CD4-positive, alpha-beta memory T cell (primary cell): Measurements from ENCODE around the gene MLEC. TPM values are rescaled to one million over a fixed set of nuclear protein-coding genes. Genes with fewer than 3 reads are reported as not detected.

Source experiments
- CTCF ChIA-PET: fragments of 350-600 bp; sonication (Branson Sonifier 250); formaldehyde crosslinking; loops from one replicate; lab custom pipeline; 2021; ENCODE audit warnings: inconsistent platforms; ENCODE audit not compliant: partially characterized antibody; lab: Charles Lee
- POLR2A ChIA-PET: fragments of 350-600 bp; sonication (Branson Sonifier 250); formaldehyde crosslinking; loops from one replicate; lab custom pipeline; 2021; ENCODE audit not compliant: partially characterized antibody; lab: Charles Lee
- DNase-seq, 5 donors: peaks; one replicate each; pipeline versions ENCODE4 v3.0.0 to v3.0.0-alpha.2; 2020 to 2022; ENCODE audit warnings: mixed read lengths in 1 of 5
- H3K27ac ChIP-seq: one replicate; pipeline ENCODE4 v1.7.0; 2013; ENCODE audit warnings: low read depth, low read length
- H3K27me3 ChIP-seq: 2 replicates; pipeline ENCODE4 v1.7.0; 2013; ENCODE audit warnings: mild to moderate bottlenecking, low read length, moderate library complexity; ENCODE audit not compliant: insufficient read depth
- H3K36me3 ChIP-seq: 2 replicates; pipeline ENCODE4 v1.7.0; 2013; ENCODE audit warnings: mild to moderate bottlenecking, low read length, moderate library complexity; ENCODE audit not compliant: insufficient read depth
- H3K4me1 ChIP-seq: 2 replicates; pipeline ENCODE4 v1.7.0; 2013; ENCODE audit warnings: mild to moderate bottlenecking, low read length, moderate library complexity; ENCODE audit not compliant: insufficient read depth
- H3K4me3 ChIP-seq, 2 donors: one replicate each; pipeline ENCODE4 v1.7.0; 2013; ENCODE audit warnings: low read length in 2 of 2, mild to moderate bottlenecking in 1 of 2
- H3K9me3 ChIP-seq, 2 donors: one replicate each; pipeline ENCODE4 v1.7.0; 2013; ENCODE audit warnings: low read length in 2 of 2, control low read depth in 1 of 2; ENCODE audit not compliant: control insufficient read depth in 1 of 2
- H3K27ac Mint-ChIP-seq, 7 donors: one replicate each; pipeline ENCODE4 v1.8.0; 2020 to 2021; ENCODE audit warnings: mixed read lengths in 7 of 7, mild to moderate bottlenecking in 6 of 7, inconsistent platforms in 3 of 7, moderate library complexity in 3 of 7
- H3K27me3 Mint-ChIP-seq, 2 donors: one replicate each; pipeline ENCODE4 v1.8.0; 2020 to 2021; ENCODE audit warnings: mixed read lengths in 2 of 2
- H3K36me3 Mint-ChIP-seq, 2 donors: one replicate each; pipeline ENCODE4 v1.8.0; 2020 to 2021; ENCODE audit warnings: mixed read lengths in 2 of 2, inconsistent platforms in 1 of 2, mild to moderate bottlenecking in 1 of 2
- H3K4me1 Mint-ChIP-seq, 4 donors: one replicate each; pipeline ENCODE4 v1.8.0; 2020 to 2021; ENCODE audit warnings: mixed read lengths in 4 of 4, mild to moderate bottlenecking in 1 of 4
- H3K4me3 Mint-ChIP-seq, 8 donors: one replicate each; pipeline ENCODE4 v1.8.0; 2020 to 2021; ENCODE audit warnings: mixed read lengths in 8 of 8, mild to moderate bottlenecking in 7 of 8, moderate library complexity in 6 of 8, inconsistent platforms in 3 of 8
- H3K9me3 Mint-ChIP-seq, 8 donors: one replicate each; pipeline ENCODE4 v1.8.0; 2020 to 2021; ENCODE audit warnings: mixed read lengths in 8 of 8, mild to moderate bottlenecking in 5 of 8, inconsistent platforms in 3 of 8, moderate library complexity in 1 of 8
- intact Hi-C: fragments of 100-400 bp; cut with micrococcal nuclease; formaldehyde crosslinking; loops from one replicate; pipeline ENCODE4 v1.15.1; 2023
- polyA plus RNA-seq, 2 donors: library from polyadenylated mRNA; unstranded; fragments of 300-500 nt; fragmentation: Illumina TruSeq; gene quantifications; one replicate each; pipeline ENCODE4 v1.2.3, GENCODE V29; 2021
- total RNA-seq, 2 experiments: library from RNA; stranded (reverse); gene quantifications; one replicate each; pipeline ENCODE4 v1.2.3, GENCODE V29; 2021

The MLEC gene
- total and polyA plus RNA-seq, 4 experiments from 2014 or later, result 38.9 to 88.9 (median 68.3) TPM

DNA sequence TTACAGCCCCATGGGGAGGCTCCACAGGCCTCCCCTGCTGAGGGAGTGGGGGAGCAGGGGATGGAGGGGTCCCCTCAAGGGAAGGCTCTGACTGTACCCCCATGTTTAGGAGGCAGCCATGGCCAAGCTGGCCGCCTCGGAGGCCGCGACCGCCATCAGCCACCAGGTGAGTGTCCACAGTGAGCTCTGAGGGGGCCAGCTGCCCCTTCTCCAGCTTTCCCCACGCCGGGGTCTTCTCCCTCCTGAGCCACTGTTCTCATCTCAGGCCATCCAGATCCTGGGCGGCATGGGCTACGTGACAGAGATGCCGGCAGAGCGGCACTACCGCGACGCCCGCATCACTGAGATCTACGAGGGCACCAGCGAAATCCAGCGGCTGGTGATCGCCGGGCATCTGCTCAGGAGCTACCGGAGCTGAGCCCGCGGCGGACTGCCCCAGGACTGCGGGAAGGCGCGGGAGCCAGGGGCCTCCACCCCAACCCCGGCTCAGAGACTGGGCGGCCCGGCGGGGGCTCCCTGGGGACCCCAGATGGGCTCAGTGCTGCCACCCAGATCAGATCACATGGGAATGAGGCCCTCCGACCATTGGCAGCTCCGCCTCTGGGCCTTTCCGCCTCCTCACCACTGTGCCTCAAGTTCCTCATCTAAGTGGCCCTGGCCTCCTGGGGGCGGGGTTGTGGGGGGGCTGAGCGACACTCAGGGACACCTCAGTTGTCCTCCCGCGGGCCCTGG, 52.2 kb downstream of the MLEC start:
- intact Hi-C loops, result no loop called here
- H3K36me3 ChIP-seq, result no peaks in the 10 kb centered on the region
- H3K27me3 Mint-ChIP-seq, result no peaks in the 10 kb centered on the region
- no peak overlapping the region for H3K4me3 ChIP-seq
- no peaks in the 10 kb centered on the region for H3K9me3 ChIP-seq
- peaks cover 0 to 7% of the 10 kb centered on the region in 2 donors for H3K36me3 Mint-ChIP-seq
- no peak for DNase-seq
- H3K4me1 Mint-ChIP-seq, result peaks cover 0 to 4% (median 1%) of the 10 kb centered on the region in 4 donors
- H3K27ac Mint-ChIP-seq, result no peak overlapping the region
- no peak overlapping the region for H3K27ac ChIP-seq
- ChIA-PET CTCF (no interaction called here), POLR2A (no interaction called here)
- H3K9me3 Mint-ChIP-seq, result no peaks in the 10 kb centered on the region
- no peaks in the 10 kb centered on the region for H3K27me3 ChIP-seq
- H3K4me3 Mint-ChIP-seq, result no peak overlapping the region
- H3K4me1 ChIP-seq, result no peaks in the 10 kb centered on the region

DNA sequence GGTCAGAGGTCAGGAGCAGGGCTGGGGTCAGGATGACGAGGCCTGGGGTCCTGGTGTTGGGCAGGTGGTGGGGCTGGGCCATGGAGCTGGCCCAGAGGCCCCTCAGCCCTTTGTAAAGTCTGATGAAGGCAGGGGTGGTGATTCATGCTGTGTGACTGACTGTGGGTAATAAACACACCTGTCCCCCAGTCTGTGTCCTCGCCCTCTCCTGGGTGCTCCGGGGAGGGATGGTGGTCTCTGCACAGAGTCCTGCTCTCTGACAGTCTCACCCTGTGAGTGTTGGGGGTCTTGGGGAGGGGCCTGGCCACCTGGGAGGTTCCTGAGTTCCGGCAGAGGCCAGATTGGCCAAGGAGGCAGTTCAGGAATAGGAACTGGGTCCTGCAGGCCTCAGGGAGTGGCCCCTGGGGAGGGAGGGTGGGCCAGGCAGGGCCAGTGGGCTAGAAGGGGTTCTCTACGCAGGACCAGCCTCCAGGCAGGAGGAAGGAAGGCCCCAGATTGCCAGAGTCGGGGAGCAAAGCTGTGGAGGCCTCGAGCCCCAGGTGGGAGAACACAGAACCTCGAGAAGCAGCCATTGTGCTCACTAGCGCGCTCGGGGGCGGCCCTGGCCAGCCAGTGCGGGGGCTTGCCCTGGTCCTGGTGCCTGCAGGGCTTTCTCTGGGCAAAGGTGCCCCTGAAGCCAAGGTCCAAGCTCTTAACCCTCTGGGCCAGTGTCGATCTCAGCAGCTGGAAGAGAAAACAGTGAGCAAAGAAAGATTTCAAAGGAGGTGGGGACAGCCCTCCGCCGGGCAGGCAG, 53.1 kb downstream of the MLEC start:
- no peaks in the 10 kb centered on the region for H3K4me1 ChIP-seq
- Mint-ChIP-seq H3K4me3 (no peak overlapping the region), H3K9me3 (no peaks in the 10 kb centered on the region), H3K27ac (no peak overlapping the region), H3K36me3 (peaks cover 0 to 4% of the 10 kb centered on the region in 2 donors), H3K27me3 (no peaks in the 10 kb centered on the region), H3K4me1 (peaks cover 0 to 4% (median 1%) of the 10 kb centered on the region in 4 donors)
- ChIA-PET POLR2A (no interaction called here), CTCF (no interaction called here)
- H3K27ac ChIP-seq, result no peak overlapping the region
- no peaks in the 10 kb centered on the region for H3K27me3 ChIP-seq
- H3K4me3 ChIP-seq, result no peak overlapping the region
- intact Hi-C loops, result no loop called here
- no peaks in the 10 kb centered on the region for H3K9me3 ChIP-seq
- H3K36me3 ChIP-seq, result no peaks in the 10 kb centered on the region
- no peak for DNase-seq

DNA sequence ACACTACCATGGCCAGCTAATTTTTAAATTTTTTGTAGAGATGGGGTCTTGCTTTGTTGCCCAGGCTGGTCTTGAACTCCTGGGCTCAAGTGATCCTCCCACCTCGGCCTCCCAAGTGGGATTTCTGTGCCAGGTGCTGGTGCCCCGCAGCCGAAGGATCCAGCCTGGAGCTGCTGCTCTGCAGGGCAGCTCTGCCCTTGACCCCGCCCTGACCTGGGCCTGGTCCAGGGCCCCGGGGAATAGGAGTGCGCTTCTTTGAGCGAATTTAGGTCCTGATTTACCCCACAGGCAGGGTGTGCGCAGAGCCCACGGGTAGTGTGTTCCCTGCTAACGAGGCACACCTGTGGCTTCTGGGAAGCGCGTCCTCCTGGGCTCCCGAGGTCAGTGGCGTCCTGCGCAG, 53.9 kb downstream of the MLEC start:
- peaks cover 0 to 4% (median 1%) of the 10 kb centered on the region in 4 donors for H3K4me1 Mint-ChIP-seq

DNA sequence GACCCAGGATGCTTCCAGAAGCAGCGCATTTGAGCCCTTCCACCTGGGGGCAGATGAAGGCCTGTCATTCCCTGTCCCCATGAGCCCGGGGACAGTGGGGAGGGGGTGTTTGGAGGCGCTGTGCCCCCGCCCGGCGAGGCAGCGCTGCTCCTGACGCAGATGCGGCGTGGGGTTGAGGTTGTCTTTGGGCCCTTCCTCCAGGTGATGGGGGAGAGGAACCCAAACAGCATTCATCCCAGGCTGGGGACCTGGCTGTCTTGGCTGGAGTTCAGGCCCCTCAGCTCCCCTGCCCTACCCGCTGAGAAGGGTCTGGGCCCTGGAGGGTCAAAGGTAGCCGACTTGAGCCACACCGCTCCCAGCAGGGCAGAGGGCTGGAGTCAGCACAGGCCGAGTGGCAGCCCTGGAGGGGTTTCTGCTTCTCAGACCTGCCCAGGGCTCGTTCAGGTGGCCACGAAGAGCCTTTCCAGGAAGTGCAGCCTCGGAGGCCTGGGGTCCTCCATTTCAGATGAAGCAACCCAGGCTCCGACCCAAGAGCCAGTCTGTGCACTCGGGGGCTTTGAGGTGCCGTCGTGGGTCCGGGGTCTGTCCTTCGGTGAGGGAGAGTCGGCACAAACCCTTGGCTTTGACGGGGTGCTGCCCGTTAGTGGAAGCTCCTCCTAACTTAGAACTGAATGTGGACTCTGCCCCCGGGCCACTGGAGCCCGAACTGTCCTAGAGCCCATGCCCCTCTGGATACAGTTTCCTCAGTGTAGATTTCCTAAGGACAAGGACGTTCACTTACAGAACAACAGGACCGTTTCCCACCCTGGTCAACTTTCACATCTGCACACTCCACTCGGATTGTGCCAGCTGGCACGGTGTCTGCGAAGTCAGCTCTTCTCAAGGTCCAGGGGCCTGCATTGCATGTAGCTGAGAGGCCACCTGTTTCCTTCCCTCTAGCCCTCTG, 54.8 kb downstream of the MLEC start:
- no peak overlapping the region for H3K4me3 ChIP-seq
- H3K36me3 ChIP-seq, result no peaks in the 10 kb centered on the region
- H3K9me3 ChIP-seq, result no peaks in the 10 kb centered on the region
- DNase-seq, result no peak
- no peak overlapping the region for H3K27ac ChIP-seq
- no peaks in the 10 kb centered on the region for H3K4me1 ChIP-seq
- Mint-ChIP-seq H3K27ac (no peak overlapping the region), H3K9me3 (no peaks in the 10 kb centered on the region), H3K4me1 (no peaks in the 10 kb centered on the region), H3K27me3 (no peaks in the 10 kb centered on the region), H3K36me3 (no peaks in the 10 kb centered on the region), H3K4me3 (no peak overlapping the region)
- POLR2A ChIA-PET, result no interaction called here
- CTCF ChIA-PET, result no interaction called here
- intact Hi-C loops, result no loop called here
- no peaks in the 10 kb centered on the region for H3K27me3 ChIP-seq

More for the DNA sequence above, 53.9 kb downstream of the MLEC start:
- Mint-ChIP-seq H3K36me3 (peaks cover 0 to 4% of the 10 kb centered on the region in 2 donors), H3K27me3 (no peaks in the 10 kb centered on the region), H3K27ac (no peak overlapping the region), H3K9me3 (no peaks in the 10 kb centered on the region), H3K4me3 (no peak overlapping the region)
- no peaks in the 10 kb centered on the region for H3K36me3 ChIP-seq
- no peak overlapping the region for H3K27ac ChIP-seq
- no peak for DNase-seq
- ChIA-PET CTCF (no interaction called here), POLR2A (no interaction called here)
- no peaks in the 10 kb centered on the region for H3K9me3 ChIP-seq
- H3K4me1 ChIP-seq, result no peaks in the 10 kb centered on the region
- intact Hi-C loops, result no loop called here
- no peak overlapping the region for H3K4me3 ChIP-seq
- H3K27me3 ChIP-seq, result no peaks in the 10 kb centered on the region

DNA sequence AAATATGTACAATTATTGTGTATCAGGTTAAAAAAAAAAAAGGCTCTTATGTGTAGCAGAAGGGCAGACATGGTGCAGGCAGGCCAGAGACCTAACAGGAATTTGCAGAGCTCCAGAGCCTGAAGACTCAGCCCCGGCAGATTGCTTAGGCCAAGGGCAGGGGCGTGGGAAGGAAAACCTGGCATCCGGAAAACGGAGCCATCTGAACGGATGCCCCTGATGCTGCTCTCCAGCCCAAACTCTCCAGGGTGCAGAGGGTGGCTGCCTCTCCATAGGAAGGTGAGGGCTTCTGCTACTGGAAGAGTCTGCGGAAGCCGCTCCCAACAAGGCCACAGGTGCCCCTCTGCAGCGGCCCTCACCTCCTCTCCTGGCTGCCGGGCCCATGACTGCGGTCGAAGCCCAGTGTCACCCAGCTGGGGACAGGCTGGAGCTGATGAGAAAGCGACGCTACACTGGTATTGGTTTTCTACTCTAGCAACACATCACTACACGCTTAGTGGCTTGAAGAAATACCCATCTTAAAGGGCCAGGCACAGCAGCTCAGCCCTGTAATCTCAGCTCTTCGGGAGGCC, 58.1 kb downstream of the MLEC start:
- Histone ChIP-seq H3K4me3 (no peak overlapping the region), H3K4me1 (no peaks in the 10 kb centered on the region), H3K27ac (no peak overlapping the region), H3K9me3 (no peaks in the 10 kb centered on the region), H3K36me3 (no peaks in the 10 kb centered on the region), H3K27me3 (no peaks in the 10 kb centered on the region)
- Mint-ChIP-seq H3K4me1 (peaks cover 0 to 6% (median under 1%) of the 10 kb centered on the region in 4 donors), H3K9me3 (no peaks in the 10 kb centered on the region), H3K4me3 (no peak overlapping the region), H3K36me3 (no peaks in the 10 kb centered on the region), H3K27me3 (no peaks in the 10 kb centered on the region), H3K27ac (no peak overlapping the region)
- POLR2A ChIA-PET, result no interaction called here
- intact Hi-C loops, result no loop called here
- CTCF ChIA-PET, result no interaction called here
- DNase-seq, result no peak

DNA sequence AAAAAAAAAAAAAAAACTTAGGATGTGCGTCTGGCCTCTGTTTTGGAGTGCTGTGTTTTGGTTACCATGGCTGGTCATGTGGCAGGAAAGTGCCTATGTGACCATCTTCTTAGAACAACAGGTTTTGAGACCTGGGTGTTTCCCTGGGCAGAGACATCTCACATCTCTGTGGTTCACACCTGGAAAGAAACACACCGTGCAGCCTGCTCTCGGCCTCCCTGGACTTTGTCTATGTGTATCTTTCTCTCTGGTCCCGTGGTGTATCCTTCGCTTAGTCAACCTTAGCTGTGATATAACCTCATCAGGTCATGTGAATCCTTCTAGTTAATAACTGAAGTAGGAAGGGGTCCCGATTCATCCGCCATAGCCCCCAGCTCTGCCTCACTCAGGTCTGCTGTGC, 61.3 kb downstream of the MLEC start:
- intact Hi-C loops, result no loop called here
- Mint-ChIP-seq H3K27me3 (no peaks in the 10 kb centered on the region), H3K9me3 (no peaks in the 10 kb centered on the region), H3K4me1 (peaks cover 0 to 6% (median under 1%) of the 10 kb centered on the region in 4 donors), H3K36me3 (peaks cover 0 to 2% of the 10 kb centered on the region in 2 donors), H3K4me3 (no peak overlapping the region), H3K27ac (peak overlapping the region in 3 of 7 donors; percentile 3 to 57 (median 13))
- ChIA-PET CTCF (interaction anchor here (0.7 kb wide), 1 partner anchor 88 kb away, joined by 3 read pairs; no protein-coding TSS in a partner anchor), POLR2A (no interaction called here)
- H3K4me3 ChIP-seq, result no peak overlapping the region
- no peaks in the 10 kb centered on the region for H3K9me3 ChIP-seq
- H3K36me3 ChIP-seq, result no peaks in the 10 kb centered on the region
- no peaks in the 10 kb centered on the region for H3K27me3 ChIP-seq
- no peaks in the 10 kb centered on the region for H3K4me1 ChIP-seq
- peak in 2 of 5 donors; percentile 6 to 11 for DNase-seq
- H3K27ac ChIP-seq, result no peak overlapping the region
